Measurements from ENCODE around the gene FOXK2.

- TF ChIP-seq TCF12 (IDR thresholded peaks at IDR 0.05; ENCODE audit: low read depth) (no peak), TEAD4 (IDR thresholded peaks at IDR 0.05) (no peak), CREB1 (IDR thresholded peaks at IDR 0.05; ENCODE audit: low read depth) (no peak), EGR1 (IDR thresholded peaks at IDR 0.05) (no peak), RAD21 (IDR thresholded peaks at IDR 0.05; ENCODE audit: low read depth) (no peak), ZBTB7A (IDR thresholded peaks at IDR 0.05; ENCODE audit: low read depth) (no peak), EP300 (IDR thresholded peaks at IDR 0.05; ENCODE audit: borderline replicate concordance) (no peak), NFIC (IDR thresholded peaks at IDR 0.05) (no peak), MAX (IDR thresholded peaks at IDR 0.05) (no peak), CEBPB (IDR thresholded peaks at IDR 0.05) (no peak), FOXM1 (IDR thresholded peaks at IDR 0.05; ENCODE audit: borderline replicate concordance, low read depth) (no peak), YY1 (IDR thresholded peaks at IDR 0.05; ENCODE audit: low read depth) (no peak)
- TF ChIP-seq, protein P1, sequence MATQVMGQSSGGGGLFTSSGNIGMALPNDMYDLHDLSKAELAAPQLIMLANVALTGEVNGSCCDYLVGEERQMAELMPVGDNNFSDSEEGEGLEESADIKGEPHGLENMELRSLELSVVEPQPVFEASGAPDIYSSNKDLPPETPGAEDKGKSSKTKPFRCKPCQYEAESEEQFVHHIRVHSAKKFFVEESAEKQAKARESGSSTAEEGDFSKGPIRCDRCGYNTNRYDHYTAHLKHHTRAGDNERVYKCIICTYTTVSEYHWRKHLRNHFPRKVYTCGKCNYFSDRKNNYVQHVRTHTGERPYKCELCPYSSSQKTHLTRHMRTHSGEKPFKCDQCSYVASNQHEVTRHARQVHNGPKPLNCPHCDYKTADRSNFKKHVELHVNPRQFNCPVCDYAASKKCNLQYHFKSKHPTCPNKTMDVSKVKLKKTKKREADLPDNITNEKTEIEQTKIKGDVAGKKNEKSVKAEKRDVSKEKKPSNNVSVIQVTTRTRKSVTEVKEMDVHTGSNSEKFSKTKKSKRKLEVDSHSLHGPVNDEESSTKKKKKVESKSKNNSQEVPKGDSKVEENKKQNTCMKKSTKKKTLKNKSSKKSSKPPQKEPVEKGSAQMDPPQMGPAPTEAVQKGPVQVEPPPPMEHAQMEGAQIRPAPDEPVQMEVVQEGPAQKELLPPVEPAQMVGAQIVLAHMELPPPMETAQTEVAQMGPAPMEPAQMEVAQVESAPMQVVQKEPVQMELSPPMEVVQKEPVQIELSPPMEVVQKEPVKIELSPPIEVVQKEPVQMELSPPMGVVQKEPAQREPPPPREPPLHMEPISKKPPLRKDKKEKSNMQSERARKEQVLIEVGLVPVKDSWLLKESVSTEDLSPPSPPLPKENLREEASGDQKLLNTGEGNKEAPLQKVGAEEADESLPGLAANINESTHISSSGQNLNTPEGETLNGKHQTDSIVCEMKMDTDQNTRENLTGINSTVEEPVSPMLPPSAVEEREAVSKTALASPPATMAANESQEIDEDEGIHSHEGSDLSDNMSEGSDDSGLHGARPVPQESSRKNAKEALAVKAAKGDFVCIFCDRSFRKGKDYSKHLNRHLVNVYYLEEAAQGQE (IDR thresholded peaks at IDR 0.05; ENCODE audit: low read depth) = no peak
- TF ChIP-seq, protein P2, sequence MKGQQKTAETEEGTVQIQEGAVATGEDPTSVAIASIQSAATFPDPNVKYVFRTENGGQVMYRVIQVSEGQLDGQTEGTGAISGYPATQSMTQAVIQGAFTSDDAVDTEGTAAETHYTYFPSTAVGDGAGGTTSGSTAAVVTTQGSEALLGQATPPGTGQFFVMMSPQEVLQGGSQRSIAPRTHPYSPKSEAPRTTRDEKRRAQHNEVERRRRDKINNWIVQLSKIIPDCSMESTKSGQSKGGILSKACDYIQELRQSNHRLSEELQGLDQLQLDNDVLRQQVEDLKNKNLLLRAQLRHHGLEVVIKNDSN (IDR thresholded peaks at IDR 0.05) = no peak
Observed at GRCh38 chr17:82599674-82600661, 80.4 kb downstream of the FOXK2 start.
